HG03571 (cell line): ENCODE measurements around the gene ZFP64.
"Not testable (repeated sequence)": the region's sequence is repeated elsewhere in the genome, so short reads cannot be mapped to it uniquely, and the experiment has no call there.

ENCODE experiments used
- ATAC-seq: cut with Tn5 transposase; IDR thresholded peaks from one replicate; pipeline ENCODE4 v1.9.1; 2021; ENCODE audit not compliant: unreplicated experiment

The ZFP64 gene

GRCh38 chr20:52160049-52160570 is 31.5 kb downstream of the ZFP64 start:
- ATAC-seq = no peak

- ATAC-seq = no peak
Observed at GRCh38 chr20:52154575-52154974, 37.0 kb downstream of the ZFP64 start.

GRCh38 chr20:52153896-52154295 is 37.7 kb downstream of the ZFP64 start:
- ATAC-seq = no peak

- ATAC-seq = no peak
Observed at GRCh38 chr20:52152921-52153320, 38.7 kb downstream of the ZFP64 start.

- no peak for ATAC-seq
Observed at GRCh38 chr20:52152416-52152815, 39.2 kb downstream of the ZFP64 start.

GRCh38 chr20:52150440-52151258 is 40.9 kb downstream of the ZFP64 start:
- ATAC-seq = no peak

- no peak for ATAC-seq
Observed at GRCh38 chr20:52145587-52145986, 46.0 kb downstream of the ZFP64 start.

- no peak for ATAC-seq
Observed at GRCh38 chr20:52143277-52143676, 48.3 kb downstream of the ZFP64 start.

GRCh38 chr20:52142757-52143156 is 48.8 kb downstream of the ZFP64 start:
- no peak for ATAC-seq

GRCh38 chr20:52139986-52140385 is 51.6 kb downstream of the ZFP64 start:
- ATAC-seq = no peak

- ATAC-seq = no peak
Observed at GRCh38 chr20:52137850-52138249, 53.7 kb downstream of the ZFP64 start.

- ATAC-seq = not testable (repeated sequence)
Observed at GRCh38 chr20:52133714-52134113, 57.9 kb downstream of the ZFP64 start.

- ATAC-seq = no peak
Observed at GRCh38 chr20:52132337-52132736, 59.2 kb downstream of the ZFP64 start.

GRCh38 chr20:52131048-52131643 is 60.4 kb downstream of the ZFP64 start:
- no peak for ATAC-seq

GRCh38 chr20:52130406-52130805 is 61.2 kb downstream of the ZFP64 start:
- no peak for ATAC-seq

GRCh38 chr20:52129611-52130010 is 62.0 kb downstream of the ZFP64 start:
- ATAC-seq = no peak

GRCh38 chr20:52127309-52127708 is 64.3 kb downstream of the ZFP64 start:
- ATAC-seq = no peak

GRCh38 chr20:52124821-52125220 is 66.8 kb downstream of the ZFP64 start:
- no peak for ATAC-seq

GRCh38 chr20:52118696-52119095 is 72.9 kb downstream of the ZFP64 start:
- no peak for ATAC-seq

GRCh38 chr20:52118016-52118623 is 73.5 kb downstream of the ZFP64 start:
- ATAC-seq = no peak

GRCh38 chr20:52110456-52110855 is 81.1 kb downstream of the ZFP64 start:
- no peak for ATAC-seq
